Spleen (tissue), 7 donors: ENCODE data around the gene KIF16B.

Source experiments
- CTCF ChIP-seq, 11 experiments: fragments of 200-600 bp in 7 of 11; fragments of 450-650 bp in 4 of 11; sonication (generic) in 4 of 11; IDR thresholded peaks in 8 of 11; conservative IDR thresholded peaks in 3 of 11; 1 replicate in 7 of 11; 2 replicates in 4 of 11; pipeline versions ENCODE4 v1.4.0 to v1.8.0; 2016 to 2021; ENCODE audit warnings: antibody characterized with exemption in 11 of 11, inconsistent platforms in 4 of 11, mild to moderate bottlenecking in 1 of 11
- POLR2A ChIP-seq, 3 donors: fragments of 450-650 bp; IDR thresholded peaks; one replicate each; pipeline ENCODE4 v1.5.1; 2017; ENCODE audit warnings: antibody characterized with exemption in 3 of 3, mild to moderate bottlenecking in 1 of 3
- donor health status: DM: no; HTN: no; CAD: no; lungs with moderate emphysema.
- donor health status: DM: no; HTN: no; CAD: no.
- donor health status: DM: no; HTN: no; CAD: no.

DNA sequence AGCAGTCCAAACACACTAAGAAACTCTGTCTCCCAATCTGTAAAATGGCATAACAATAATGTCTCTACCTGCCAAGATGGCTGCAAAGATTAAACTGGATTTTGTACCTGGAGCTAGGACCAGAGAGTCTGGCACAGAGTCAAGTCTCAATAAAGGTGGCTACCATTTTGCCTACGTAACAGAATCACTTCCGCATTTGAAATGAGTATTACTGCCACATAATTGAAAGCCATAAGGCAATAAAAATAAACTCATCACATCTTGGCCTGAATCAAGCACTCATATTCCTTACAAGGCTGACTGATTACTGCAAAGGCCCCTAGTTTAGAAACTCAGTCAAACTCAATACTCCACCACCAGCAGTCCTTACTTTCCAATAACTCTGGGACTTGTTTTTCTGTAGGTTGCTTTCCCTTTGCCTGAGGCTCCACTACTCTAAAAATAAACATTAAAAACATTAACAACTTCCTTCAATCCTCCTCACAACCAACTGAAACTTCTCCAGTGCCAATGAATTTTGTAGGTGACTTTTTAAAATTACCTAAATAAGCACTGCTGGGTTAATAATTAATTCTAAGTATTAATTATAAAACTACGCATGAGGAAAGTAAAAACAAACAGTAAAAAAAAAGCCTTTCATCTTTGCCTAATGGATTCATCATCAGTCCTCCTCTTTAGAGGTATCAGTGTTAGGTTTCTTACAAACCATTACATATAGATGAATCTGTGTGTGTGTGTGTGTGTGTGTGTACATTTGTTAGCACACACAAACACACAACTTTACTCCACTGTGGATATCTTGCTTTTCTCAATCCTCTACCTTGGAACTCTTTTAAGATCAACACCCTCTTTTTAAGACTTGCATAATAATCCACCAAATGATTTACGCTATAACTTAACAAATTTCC is 3.7 kb downstream of the KIF16B start:
- no peak for TF ChIP-seq CTCF (IDR thresholded peaks at IDR 0.05 in 8 of 11, conservative IDR thresholded peaks at IDR 0.05 in 3 of 11)
- no peak for TF ChIP-seq POLR2A (IDR thresholded peaks at IDR 0.05)
